IPS-18a (cell line): Measurements from ENCODE around the gene MRPS34.

Experiments used
- H3K27ac ChIP-seq: one replicate; pipeline ENCODE4 v1.5.1; 2013; ENCODE audit warnings: low read length
- H3K27me3 ChIP-seq: one replicate; pipeline ENCODE4 v1.6.1; 2013; ENCODE audit warnings: mild to moderate bottlenecking, low read length; ENCODE audit not compliant: control insufficient read depth, insufficient read depth
- H3K36me3 ChIP-seq: one replicate; pipeline ENCODE4 v1.6.1; 2013; ENCODE audit warnings: low read depth, low read length; ENCODE audit not compliant: control insufficient read depth
- H3K4me1 ChIP-seq: one replicate; pipeline ENCODE4 v1.6.1; 2013; ENCODE audit warnings: low read depth, low read length; ENCODE audit not compliant: control insufficient read depth
- H3K4me3 ChIP-seq: one replicate; pipeline ENCODE4 v1.5.1; 2013; ENCODE audit warnings: low read length
- H3K9ac ChIP-seq: one replicate; pipeline ENCODE4 v1.6.1; 2013; ENCODE audit warnings: mild to moderate bottlenecking, low read length, moderate library complexity
- H3K9me3 ChIP-seq: one replicate; pipeline ENCODE4 v1.6.1; 2013; ENCODE audit warnings: low read depth, low read length; ENCODE audit not compliant: control insufficient read depth

Gene MRPS34

DNA sequence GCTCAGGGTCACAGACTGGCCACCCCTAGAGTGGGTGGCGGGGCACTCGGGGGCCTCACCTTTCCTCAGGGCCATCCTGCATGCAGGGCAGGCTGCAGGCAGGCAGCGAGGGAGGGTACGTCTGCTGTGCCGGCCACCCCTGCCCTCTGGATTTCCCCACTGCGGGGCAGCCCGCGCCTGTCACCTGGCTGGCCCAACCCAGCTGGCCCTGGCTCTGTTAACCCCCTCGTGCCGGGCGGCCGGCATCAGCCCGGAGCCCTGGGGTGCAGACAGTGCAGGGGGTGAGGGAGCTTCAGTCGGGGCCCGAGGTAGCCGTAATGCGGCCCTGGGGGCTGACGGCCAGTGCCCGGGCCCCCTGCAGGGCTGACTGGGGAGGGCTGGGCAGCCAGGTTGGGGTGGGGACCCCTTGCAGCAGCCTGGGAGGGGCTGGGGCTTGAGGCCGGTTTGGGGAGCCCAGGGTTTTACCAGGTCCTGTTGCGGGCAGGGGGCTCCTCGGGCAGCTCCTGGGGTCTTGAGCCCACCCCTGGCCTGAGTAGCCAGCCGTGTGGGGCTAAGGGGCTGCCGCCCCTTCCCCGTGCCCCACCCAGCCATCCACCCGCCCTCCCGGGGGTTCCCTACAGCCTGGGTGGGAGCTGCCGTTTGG lies 20.8 kb upstream of the MRPS34 start, which contains the start of gene IGFALS:
Gene IGFALS (minus strand): TSS at position 128 of the 643 bp plus-strand sequence. CDS start 53 bp downstream, at position 75.
- H3K4me1 ChIP-seq, result no peaks in the 10 kb centered on the region
- no peak within 1 kb of the TSS for H3K27ac ChIP-seq
- H3K36me3 ChIP-seq, result peaks cover 6% of the 10 kb centered on the region
- H3K9ac ChIP-seq, result no peak within 1 kb of the TSS
- peaks cover 8% of the 10 kb centered on the region for H3K9me3 ChIP-seq
- H3K4me3 ChIP-seq, result no peak within 1 kb of the TSS
- H3K27me3 ChIP-seq, result no peaks in the 10 kb centered on the region

DNA sequence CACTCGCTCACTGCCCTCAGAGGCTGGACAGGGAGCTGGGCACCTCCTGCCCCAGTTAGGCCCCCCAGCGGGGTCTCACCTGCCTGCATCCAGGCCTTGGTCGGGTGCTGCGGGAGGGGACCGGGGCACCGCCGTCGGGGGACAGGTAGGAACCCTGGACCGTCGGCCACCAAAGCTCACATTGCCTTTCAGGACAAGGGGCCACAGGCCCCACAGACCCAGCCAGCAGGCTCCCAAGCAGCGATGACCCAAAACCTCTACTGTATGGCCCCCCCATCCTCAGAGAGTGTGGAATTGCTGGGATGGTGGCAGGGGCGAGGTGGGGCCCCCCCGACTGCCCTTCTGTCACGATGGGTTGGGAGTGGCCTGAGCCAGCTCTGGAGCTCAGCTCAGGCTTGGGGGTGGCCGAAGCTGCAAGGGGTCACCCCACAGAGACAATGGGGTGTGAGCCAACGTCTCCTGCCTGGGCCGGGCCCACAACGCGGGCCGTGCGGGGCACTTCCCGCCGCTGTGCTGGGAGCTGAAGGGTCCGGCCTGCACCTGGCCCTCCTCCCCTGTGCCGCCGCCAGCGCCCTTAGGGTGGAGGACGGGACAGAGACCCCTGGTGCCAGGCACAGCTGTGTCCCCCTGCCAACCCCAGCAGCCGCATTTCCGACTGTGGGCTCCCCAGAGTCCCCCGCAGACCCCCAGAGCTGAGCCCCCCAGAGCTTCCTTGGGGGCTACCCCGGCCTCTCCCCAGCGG lies 20.1 kb upstream of the MRPS34 start:
- H3K4me3 ChIP-seq, result no peak overlapping the region
- peaks cover 9% of the 10 kb centered on the region for H3K36me3 ChIP-seq
- no peaks in the 10 kb centered on the region for H3K4me1 ChIP-seq
- no peak overlapping the region for H3K27ac ChIP-seq
- H3K9ac ChIP-seq, result no peak overlapping the region
- peaks cover 4% of the 10 kb centered on the region for H3K9me3 ChIP-seq
- no peaks in the 10 kb centered on the region for H3K27me3 ChIP-seq

DNA sequence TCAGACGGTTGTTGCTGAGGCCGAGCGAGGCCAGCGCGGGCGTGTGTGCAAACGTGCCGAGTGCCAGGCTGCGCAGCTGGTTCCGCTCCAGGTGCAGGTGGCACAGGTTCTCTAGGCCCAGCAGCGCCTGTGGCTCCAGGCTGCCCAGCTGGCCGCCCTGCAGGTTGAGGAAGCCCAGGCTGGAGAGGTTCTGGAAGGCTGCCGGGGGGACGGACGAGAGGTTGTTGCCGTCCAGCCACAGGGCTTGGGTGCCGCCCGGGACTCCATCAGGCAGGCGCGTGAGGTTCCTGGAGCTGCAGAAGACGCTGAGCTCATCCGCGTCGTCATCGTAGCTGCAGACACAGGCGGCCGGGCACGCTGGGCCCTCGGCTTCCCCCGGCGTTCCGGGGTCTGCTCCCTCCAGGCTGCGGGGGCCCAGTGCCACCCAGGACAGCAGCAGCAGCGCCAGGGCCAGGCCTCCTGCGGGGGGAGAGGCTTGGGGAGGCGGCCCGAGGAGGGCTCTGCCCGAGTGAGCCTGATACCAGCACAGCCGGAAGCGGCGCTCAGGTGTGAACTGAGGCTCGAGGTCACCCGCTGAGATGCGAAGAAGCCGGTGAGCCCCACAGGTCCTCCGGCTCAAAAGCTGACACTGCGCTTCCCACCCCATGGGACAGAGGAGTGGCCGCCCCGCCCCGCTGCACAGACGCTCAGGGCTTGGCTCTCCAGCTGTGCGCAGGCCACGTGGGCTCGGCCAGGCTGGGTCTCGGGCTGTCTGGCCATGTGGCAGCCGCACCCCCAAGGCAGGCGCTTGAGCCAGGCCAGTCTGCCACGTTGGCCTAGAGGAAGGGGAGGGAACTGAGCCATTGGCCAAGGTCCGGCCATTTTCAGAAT lies 19.2 kb upstream of the MRPS34 start:
- Histone ChIP-seq H3K9ac (no peak overlapping the region), H3K36me3 (peaks cover 9% of the 10 kb centered on the region), H3K27me3 (no peaks in the 10 kb centered on the region), H3K9me3 (no peaks in the 10 kb centered on the region), H3K4me1 (no peaks in the 10 kb centered on the region), H3K4me3 (no peak overlapping the region), H3K27ac (no peak overlapping the region)

DNA sequence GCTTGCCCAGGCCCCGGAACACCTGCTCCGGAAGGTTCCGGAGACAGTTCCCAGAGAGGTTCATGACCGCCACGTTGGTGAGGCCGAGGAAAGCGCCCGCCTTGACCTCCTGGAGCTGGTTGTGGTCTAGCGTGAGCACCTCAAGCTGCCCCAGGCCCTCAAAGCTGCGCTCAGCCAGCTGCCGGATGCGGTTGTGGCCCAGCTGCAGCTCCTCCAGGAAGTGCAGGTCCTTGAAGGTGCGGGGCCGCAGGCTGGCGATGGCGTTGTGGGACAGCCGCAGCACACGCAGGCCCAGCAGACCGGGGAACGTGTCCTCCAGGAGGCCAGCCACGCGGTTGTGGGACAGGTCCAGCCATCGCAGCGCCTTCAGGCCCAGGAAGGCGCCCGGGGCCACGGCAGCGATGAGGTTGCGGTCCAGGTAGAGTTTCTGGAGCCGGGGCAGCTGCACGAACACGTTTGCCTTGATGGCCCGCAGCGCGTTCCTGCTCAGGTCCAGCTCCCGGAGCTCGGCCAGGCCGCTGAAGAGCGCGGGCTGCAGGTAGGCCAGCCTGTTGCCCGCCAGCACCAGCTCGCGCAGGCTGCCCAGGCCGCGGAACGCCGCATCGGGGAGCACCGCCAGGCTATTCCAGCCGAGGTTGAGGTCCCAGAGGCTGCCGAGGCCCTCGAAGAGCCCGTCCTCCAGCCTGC lies 18.5 kb upstream of the MRPS34 start:
- no peaks in the 10 kb centered on the region for H3K9me3 ChIP-seq
- H3K4me3 ChIP-seq, result no peak overlapping the region
- H3K27me3 ChIP-seq, result no peaks in the 10 kb centered on the region
- H3K9ac ChIP-seq, result no peak overlapping the region
- H3K27ac ChIP-seq, result no peak overlapping the region
- no peaks in the 10 kb centered on the region for H3K4me1 ChIP-seq
- peaks cover 9% of the 10 kb centered on the region for H3K36me3 ChIP-seq

DNA sequence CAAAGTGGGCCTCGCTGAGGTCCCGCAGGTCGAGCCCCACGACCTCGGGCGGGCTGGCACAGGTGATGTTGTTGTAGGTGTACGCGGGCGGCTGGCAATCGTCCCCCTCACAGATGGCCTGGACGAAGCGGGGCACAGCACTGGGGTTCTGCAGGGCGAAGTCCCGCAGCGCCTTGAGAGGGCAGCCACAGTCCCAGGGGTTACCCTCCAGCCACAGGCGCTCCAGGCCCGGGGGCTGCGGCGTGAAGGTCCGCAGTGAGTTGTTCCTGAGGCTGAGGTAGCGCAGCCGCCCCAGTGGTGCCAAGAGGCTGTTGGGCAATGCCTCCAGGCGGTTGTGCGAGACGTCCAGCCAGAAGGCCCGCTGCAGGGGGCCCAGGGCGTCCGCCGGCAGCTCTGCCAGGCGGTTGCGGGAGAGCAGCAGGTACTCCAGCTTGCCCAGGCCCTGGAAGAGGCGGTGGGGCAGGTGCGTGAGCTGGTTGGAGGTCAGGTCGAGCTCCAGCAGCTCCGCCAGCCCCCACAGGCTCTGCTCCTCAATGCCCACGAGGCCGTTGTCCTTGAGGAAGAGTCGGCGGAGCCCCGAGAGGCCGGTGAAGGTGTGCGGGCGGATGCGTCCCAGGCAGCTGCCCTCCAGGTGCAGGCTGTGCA lies 17.8 kb upstream of the MRPS34 start:
- Histone ChIP-seq H3K36me3 (peaks cover 9% of the 10 kb centered on the region), H3K9ac (no peak overlapping the region), H3K9me3 (no peaks in the 10 kb centered on the region), H3K27me3 (no peaks in the 10 kb centered on the region), H3K27ac (no peak overlapping the region), H3K4me1 (no peaks in the 10 kb centered on the region), H3K4me3 (no peak overlapping the region)

DNA sequence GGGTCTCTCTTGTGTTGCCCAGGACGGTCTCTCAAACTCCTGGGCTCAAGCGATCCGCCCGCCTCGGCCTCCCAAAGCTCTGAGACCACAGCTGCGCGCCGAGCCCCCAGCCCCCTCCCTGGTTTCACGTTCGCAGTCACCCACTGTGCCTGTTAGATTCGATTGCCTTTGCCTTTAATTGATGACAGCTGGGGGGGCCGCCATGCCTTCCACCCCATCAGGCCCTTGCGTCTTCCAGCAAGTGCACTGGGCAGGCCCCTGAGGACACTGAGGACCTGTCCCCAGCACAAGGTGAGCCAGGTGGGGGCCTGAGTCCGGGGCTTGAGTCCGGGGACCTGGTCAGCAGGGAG lies 17.3 kb upstream of the MRPS34 start:
- H3K9ac ChIP-seq, result no peak overlapping the region
- H3K9me3 ChIP-seq, result no peaks in the 10 kb centered on the region
- H3K27ac ChIP-seq, result no peak overlapping the region
- H3K4me1 ChIP-seq, result no peaks in the 10 kb centered on the region
- H3K36me3 ChIP-seq, result peaks cover 9% of the 10 kb centered on the region
- no peaks in the 10 kb centered on the region for H3K27me3 ChIP-seq
- H3K4me3 ChIP-seq, result no peak overlapping the region

DNA sequence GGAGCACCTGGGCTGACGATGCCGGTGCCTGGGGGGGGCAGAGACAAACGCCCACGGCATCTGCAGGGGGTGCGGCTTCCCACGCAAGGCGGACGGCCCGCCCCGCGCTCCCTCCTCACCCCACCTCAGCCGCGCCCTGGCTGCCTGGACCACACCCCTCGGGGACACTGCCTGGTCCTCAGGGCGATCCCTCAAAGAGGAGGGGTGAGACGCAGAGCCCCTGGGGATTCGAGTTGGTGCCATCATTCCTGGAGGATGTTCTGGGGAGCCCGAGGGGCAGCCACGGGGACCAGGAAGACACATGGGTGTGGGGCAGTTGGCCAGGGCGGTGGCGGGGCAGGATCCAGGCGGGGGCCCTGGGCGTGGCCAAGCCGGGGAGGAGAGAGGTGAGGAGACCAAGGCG lies 16.7 kb upstream of the MRPS34 start:
- H3K4me1 ChIP-seq, result no peaks in the 10 kb centered on the region
- H3K36me3 ChIP-seq, result peaks cover 9% of the 10 kb centered on the region
- no peak overlapping the region for H3K9ac ChIP-seq
- H3K4me3 ChIP-seq, result no peak overlapping the region
- H3K9me3 ChIP-seq, result no peaks in the 10 kb centered on the region
- no peak overlapping the region for H3K27ac ChIP-seq
- H3K27me3 ChIP-seq, result no peaks in the 10 kb centered on the region

DNA sequence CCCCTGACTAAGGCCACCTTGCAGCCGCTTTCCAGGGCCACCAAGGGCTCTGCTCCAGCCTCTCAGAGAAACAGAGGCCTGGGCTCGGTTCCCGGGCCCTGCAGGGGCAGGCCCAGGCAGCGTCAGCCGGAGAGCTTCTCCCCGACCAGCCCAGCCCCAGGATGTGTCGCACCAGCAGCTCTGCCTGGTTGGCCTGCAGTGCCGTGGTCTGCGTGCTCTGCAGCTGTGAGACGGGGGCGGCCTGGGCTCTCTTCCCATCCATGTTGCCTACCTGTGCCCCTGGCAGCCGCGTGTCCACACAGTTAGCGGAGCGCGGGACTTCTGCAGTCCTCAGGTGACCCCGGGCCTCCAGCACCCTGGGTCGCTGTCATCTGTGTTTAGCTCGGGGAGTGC lies 15.8 kb upstream of the MRPS34 start:
- H3K9ac ChIP-seq, result no peak overlapping the region
- no peak overlapping the region for H3K4me3 ChIP-seq
- H3K27me3 ChIP-seq, result no peaks in the 10 kb centered on the region
- H3K4me1 ChIP-seq, result no peaks in the 10 kb centered on the region
- no peaks in the 10 kb centered on the region for H3K9me3 ChIP-seq
- peaks cover 9% of the 10 kb centered on the region for H3K36me3 ChIP-seq
- H3K27ac ChIP-seq, result no peak overlapping the region

DNA sequence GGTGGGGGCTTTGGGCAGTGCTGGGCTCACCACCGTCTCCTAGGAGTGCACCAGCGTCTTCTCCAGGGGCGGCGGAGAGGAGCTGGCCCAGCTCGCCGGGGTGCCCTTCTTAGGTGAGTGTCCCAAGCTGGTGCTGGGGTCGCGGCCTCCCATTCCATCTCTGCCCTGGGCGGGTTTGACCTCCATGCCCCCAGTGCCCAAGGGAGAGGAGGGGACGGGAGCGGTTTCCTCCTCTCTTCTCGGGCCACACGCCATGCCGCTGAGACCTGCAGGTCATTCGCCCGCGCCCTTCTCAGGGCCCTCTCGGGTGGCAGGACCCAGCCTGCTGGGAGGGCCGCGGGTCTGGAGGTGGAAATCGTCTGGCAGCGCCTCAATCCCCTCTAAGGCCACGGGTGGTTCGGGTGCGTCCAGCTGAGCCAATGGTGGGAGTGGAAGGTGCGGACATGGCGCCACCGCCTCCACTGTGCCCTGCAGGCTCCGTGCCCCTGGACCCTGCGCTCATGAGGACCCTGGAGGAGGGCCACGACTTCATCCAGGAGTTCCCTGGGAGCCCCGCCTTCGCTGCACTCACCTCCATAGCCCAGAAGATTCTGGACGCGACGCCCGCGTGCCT lies 15.3 kb upstream of the MRPS34 start:
- peaks cover 9% of the 10 kb centered on the region for H3K36me3 ChIP-seq
- no peak overlapping the region for H3K27ac ChIP-seq
- H3K27me3 ChIP-seq, result no peaks in the 10 kb centered on the region
- H3K4me3 ChIP-seq, result no peak overlapping the region
- no peak overlapping the region for H3K9ac ChIP-seq
- H3K4me1 ChIP-seq, result no peaks in the 10 kb centered on the region
- H3K9me3 ChIP-seq, result no peaks in the 10 kb centered on the region

DNA sequence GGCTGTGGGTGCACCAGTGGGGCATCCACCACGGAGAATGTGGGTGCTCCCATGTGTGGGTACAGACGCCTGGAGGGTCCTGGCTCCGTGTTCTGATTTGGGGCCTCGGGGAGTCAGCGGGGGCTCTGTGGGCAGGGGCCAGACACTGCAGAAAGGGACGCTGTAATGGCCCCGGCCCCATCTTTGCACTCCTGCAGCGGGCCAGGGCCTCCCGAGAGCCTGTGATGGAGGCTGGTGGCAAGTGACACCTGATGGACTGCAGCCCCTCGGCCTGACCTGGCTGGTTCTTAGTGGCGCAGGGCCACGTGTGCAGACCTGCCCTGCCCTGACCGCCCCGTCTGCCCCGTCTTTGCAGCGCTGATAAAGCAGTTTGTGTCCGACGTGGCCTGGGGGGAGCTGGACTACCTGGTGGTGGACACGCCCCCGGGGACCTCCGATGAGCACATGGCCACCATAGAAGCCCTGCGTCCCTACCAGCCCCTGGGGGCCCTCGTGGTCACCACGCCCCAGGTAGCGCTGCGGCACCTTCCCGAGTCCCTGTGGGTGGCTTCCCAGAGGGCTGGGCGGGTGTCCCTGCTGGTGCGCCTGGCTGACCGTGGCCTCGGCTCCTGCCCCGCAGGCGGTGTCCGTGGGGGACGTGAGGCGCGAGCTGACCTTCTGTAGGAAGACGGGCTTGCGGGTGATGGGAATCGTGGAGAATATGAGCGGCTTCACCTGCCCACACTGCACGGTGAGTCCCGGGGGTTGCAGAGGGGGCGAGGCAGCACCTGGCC lies 14.6 kb upstream of the MRPS34 start:
- H3K27ac ChIP-seq, result no peak overlapping the region
- no peak overlapping the region for H3K9ac ChIP-seq
- no peaks in the 10 kb centered on the region for H3K27me3 ChIP-seq
- H3K4me3 ChIP-seq, result no peak overlapping the region
- no peaks in the 10 kb centered on the region for H3K4me1 ChIP-seq
- peaks cover 9% of the 10 kb centered on the region for H3K36me3 ChIP-seq
- H3K9me3 ChIP-seq, result no peaks in the 10 kb centered on the region
